ENCODE results near the gene C14orf119.

The C14orf119 gene

GRCh38 chr14:23137813-23138535 lies 42.7 kb downstream of the C14orf119 start:
- TF ChIP-seq CTCF (IDR thresholded peaks at IDR 0.05; ENCODE audit: insufficient read depth, low read length) (no peak), SPI1 (IDR thresholded peaks at IDR 0.05; ENCODE audit: borderline replicate concordance, low read depth) (no peak), POLR2AphosphoS5 (IDR thresholded peaks at IDR 0.05; ENCODE audit: low read depth) (no peak), GABPA (IDR thresholded peaks at IDR 0.05; ENCODE audit: low read depth) (no peak), REST (IDR thresholded peaks at IDR 0.05; ENCODE audit: insufficient replicate concordance, low read depth) (no peak)
- H3K27ac ChIP-seq (replicated peaks): no peak overlapping the region
- DNase-seq (ENCODE audit: low read depth in 1 of 2, low spot score in 1 of 2): no peak
- H3K27me3 ChIP-seq (ENCODE audit: insufficient read depth, poor library complexity, severe bottlenecking): no peaks in the 10 kb centered on the region
- H3K4me3 ChIP-seq (replicated peaks; ENCODE audit: insufficient read depth, low read length): no peak overlapping the region

GRCh38 chr14:23139874-23140273 lies 44.6 kb downstream of the C14orf119 start:
- no peak overlapping the region for H3K4me3 ChIP-seq (replicated peaks; ENCODE audit: insufficient read depth, low read length)
- TF ChIP-seq REST (IDR thresholded peaks at IDR 0.05; ENCODE audit: insufficient replicate concordance, low read depth) (no peak), GABPA (IDR thresholded peaks at IDR 0.05; ENCODE audit: low read depth) (no peak)
- H3K27me3 ChIP-seq (ENCODE audit: insufficient read depth, poor library complexity, severe bottlenecking): no peaks in the 10 kb centered on the region
- no peak overlapping the region for H3K27ac ChIP-seq (replicated peaks)
- no peak for DNase-seq (ENCODE audit: low read depth in 1 of 2, low spot score in 1 of 2)

- TF ChIP-seq REST (IDR thresholded peaks at IDR 0.05; ENCODE audit: insufficient replicate concordance, low read depth) (no peak), POLR2AphosphoS5 (IDR thresholded peaks at IDR 0.05; ENCODE audit: low read depth) (no peak), CTCF (IDR thresholded peaks at IDR 0.05; ENCODE audit: insufficient read depth, low read length) (no peak), SPI1 (IDR thresholded peaks at IDR 0.05; ENCODE audit: borderline replicate concordance, low read depth) (no peak), GABPA (IDR thresholded peaks at IDR 0.05; ENCODE audit: low read depth) (no peak)
- Histone ChIP-seq H3K4me3 (replicated peaks; ENCODE audit: insufficient read depth, low read length) (no peak overlapping the region), H3K27ac (replicated peaks) (no peak overlapping the region), H3K27me3 (ENCODE audit: insufficient read depth, poor library complexity, severe bottlenecking) (no peaks in the 10 kb centered on the region)
- DNase-seq (ENCODE audit: low read depth in 1 of 2, low spot score in 1 of 2): no peak
Observed at GRCh38 chr14:23140371-23140770, 45.1 kb downstream of the C14orf119 start.
